Brain microvascular endothelial cell (primary cell): ENCODE data around the gene PRPS1.
A peak's percentile ranks its signal among the peaks of the same experiment; 100 is the strongest.

Experiments used
- DNase-seq: peaks from one replicate; pipeline ENCODE4 v3.0.0-alpha.2; 2020
- H3K27ac ChIP-seq: fragments of 250-450 bp; sonication (Bioruptor Pico); 2 replicates; pipeline ENCODE4 v1.5.1; 2020; ENCODE audit warnings: mild to moderate bottlenecking, moderate library complexity
- H3K27me3 ChIP-seq: fragments of 250-450 bp; sonication (Bioruptor Pico); replicated peaks from 2 replicates; pipeline ENCODE4 v1.5.1; 2020; ENCODE audit warnings: mild to moderate bottlenecking
- H3K36me3 ChIP-seq: fragments of 250-450 bp; sonication (Bioruptor Pico); replicated peaks from 2 replicates; pipeline ENCODE4 v1.5.1; 2020; ENCODE audit warnings: mild to moderate bottlenecking
- H3K4me3 ChIP-seq: 2 replicates; pipeline ENCODE4 v1.5.1; 2011; ENCODE audit warnings: low read depth, mild to moderate bottlenecking, control low read depth, low read length, moderate library complexity
- CTCF ChIP-seq: IDR thresholded peaks from 2 replicates; pipeline ENCODE4 v1.5.1; 2011; ENCODE audit warnings: low read depth, mild to moderate bottlenecking, moderate library complexity, low read length, control low read depth, inconsistent platforms; ENCODE audit errors: missing control alignments
- in situ Hi-C: cut with HindIII; loops from 2 replicates; pipeline ENCODE4 v1.10.0; 2017; ENCODE audit warnings: low sequenced_read_pairs, low pct_ligation_motif_present

Gene PRPS1

GRCh38 chrX:107627838-107628661 lies at the start of gene PRPS1:
Gene PRPS1 (plus strand): TSS chrX:107628510. CDS start chrX:107628629, 119 bp downstream.
- TF ChIP-seq CTCF = no peak
- no peaks in the 10 kb centered on the region for H3K27me3 ChIP-seq
- peak within 1 kb of the TSS; percentile 66 for H3K27ac ChIP-seq
- in situ Hi-C loops = no loop called here
- no peaks in the 10 kb centered on the region for H3K36me3 ChIP-seq
- peak within 1 kb of the TSS; percentile 76 for H3K4me3 ChIP-seq
- DNase-seq = peak; percentile 90

- Histone ChIP-seq H3K4me3 (no peak overlapping the region), H3K27me3 (no peaks in the 10 kb centered on the region), H3K36me3 (no peaks in the 10 kb centered on the region), H3K27ac (no peak overlapping the region)
- peak; percentile 25 for DNase-seq
- in situ Hi-C loops = no loop called here
- no peak for TF ChIP-seq CTCF
Measured at GRCh38 chrX:107579956-107580355, 48.4 kb upstream of the PRPS1 start.

- Histone ChIP-seq H3K36me3 (no peaks in the 10 kb centered on the region), H3K27me3 (no peaks in the 10 kb centered on the region), H3K4me3 (no peak overlapping the region), H3K27ac (no peak overlapping the region)
- in situ Hi-C loops = no loop called here
- DNase-seq = no peak
- no peak for TF ChIP-seq CTCF
Measured at GRCh38 chrX:107581923-107582322, 46.4 kb upstream of the PRPS1 start.

GRCh38 chrX:107589243-107589642 lies 39.1 kb upstream of the PRPS1 start:
- no peaks in the 10 kb centered on the region for H3K27me3 ChIP-seq
- no peak overlapping the region for H3K4me3 ChIP-seq
- no peaks in the 10 kb centered on the region for H3K36me3 ChIP-seq
- H3K27ac ChIP-seq = no peak overlapping the region
- in situ Hi-C loops = no loop called here
- DNase-seq = no peak
- TF ChIP-seq CTCF = no peak

GRCh38 chrX:107596651-107597050 lies 31.7 kb upstream of the PRPS1 start:
- H3K27me3 ChIP-seq = no peaks in the 10 kb centered on the region
- TF ChIP-seq CTCF = no peak
- no peak overlapping the region for H3K4me3 ChIP-seq
- no peaks in the 10 kb centered on the region for H3K36me3 ChIP-seq
- in situ Hi-C loops = no loop called here
- DNase-seq = no peak
- no peak overlapping the region for H3K27ac ChIP-seq

- in situ Hi-C loops = no loop called here
- no peak for TF ChIP-seq CTCF
- H3K27ac ChIP-seq = no peak overlapping the region
- DNase-seq = no peak
- no peaks in the 10 kb centered on the region for H3K27me3 ChIP-seq
- no peaks in the 10 kb centered on the region for H3K36me3 ChIP-seq
- H3K4me3 ChIP-seq = no peak overlapping the region
Measured at GRCh38 chrX:107597264-107597663, 31.0 kb upstream of the PRPS1 start.
